GM10266 (cell line): Measurements from ENCODE around the gene ZXDC.

Experiments
- DNase-seq: peaks from one replicate; pipeline ENCODE4 v3.0.0; 2012; ENCODE audit errors: extremely low spot score
- TF ChIP-seq, protein P1 (sequence below): IDR thresholded peaks from 2 replicates; pipeline ENCODE4 v1.5.1; 2012; ENCODE audit warnings: mild to moderate bottlenecking, low read depth; ENCODE audit not compliant: control insufficient read depth, insufficient read depth; ENCODE audit errors: missing control alignments

Gene ZXDC

DNA sequence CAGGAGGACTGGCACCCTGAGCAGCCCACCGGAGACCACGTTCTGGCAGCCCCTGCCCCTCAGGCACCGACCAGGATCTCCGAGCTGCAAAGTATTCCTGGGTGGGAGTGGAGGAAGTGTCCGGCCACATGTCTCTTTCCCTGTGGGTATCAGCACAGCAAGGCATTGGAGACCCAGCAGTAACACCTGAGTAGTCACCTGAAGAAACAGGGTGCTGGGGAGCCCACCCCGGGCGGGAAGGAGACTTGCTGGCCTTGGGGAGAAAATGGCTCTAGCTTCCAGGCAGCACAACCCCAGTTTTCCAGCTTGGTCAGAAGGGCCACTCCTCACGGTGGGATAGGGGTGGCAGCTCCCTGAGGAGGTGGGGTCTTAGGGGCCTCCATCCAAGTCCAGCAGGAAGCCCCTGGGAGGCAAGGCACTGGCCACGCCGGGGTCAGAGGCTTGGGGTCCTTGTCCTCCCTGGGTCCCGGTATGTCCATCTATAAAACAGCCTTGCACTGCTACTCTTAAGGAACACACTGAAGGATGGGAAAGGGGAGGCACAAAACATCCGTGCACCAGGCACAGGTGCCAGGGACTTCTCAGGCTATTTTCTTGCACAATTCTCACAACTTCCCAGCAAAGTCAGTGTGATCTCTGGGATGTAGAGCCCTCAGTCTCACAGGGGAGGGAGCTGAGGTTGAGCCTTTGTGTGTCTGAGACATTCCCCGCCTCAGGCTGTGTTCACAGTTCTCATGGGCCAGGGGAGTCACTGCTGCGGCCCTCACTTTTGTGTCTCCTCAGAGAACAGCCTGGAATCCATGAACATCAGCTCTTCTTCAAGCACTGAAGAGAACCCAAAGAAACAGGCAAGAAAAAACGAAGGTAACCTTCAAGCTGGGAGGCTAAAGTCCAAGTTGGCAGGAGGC, 69.0 kb downstream of the ZXDC start:
- TF ChIP-seq, protein P1, sequence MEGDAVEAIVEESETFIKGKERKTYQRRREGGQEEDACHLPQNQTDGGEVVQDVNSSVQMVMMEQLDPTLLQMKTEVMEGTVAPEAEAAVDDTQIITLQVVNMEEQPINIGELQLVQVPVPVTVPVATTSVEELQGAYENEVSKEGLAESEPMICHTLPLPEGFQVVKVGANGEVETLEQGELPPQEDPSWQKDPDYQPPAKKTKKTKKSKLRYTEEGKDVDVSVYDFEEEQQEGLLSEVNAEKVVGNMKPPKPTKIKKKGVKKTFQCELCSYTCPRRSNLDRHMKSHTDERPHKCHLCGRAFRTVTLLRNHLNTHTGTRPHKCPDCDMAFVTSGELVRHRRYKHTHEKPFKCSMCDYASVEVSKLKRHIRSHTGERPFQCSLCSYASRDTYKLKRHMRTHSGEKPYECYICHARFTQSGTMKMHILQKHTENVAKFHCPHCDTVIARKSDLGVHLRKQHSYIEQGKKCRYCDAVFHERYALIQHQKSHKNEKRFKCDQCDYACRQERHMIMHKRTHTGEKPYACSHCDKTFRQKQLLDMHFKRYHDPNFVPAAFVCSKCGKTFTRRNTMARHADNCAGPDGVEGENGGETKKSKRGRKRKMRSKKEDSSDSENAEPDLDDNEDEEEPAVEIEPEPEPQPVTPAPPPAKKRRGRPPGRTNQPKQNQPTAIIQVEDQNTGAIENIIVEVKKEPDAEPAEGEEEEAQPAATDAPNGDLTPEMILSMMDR, result no peak

GRCh38 chr3:126402666-126403302, 72.9 kb downstream of the ZXDC start:
- DNase-seq, result no peak

More for the DNA sequence above, 69.0 kb downstream of the ZXDC start:
- DNase-seq, result no peak

DNA sequence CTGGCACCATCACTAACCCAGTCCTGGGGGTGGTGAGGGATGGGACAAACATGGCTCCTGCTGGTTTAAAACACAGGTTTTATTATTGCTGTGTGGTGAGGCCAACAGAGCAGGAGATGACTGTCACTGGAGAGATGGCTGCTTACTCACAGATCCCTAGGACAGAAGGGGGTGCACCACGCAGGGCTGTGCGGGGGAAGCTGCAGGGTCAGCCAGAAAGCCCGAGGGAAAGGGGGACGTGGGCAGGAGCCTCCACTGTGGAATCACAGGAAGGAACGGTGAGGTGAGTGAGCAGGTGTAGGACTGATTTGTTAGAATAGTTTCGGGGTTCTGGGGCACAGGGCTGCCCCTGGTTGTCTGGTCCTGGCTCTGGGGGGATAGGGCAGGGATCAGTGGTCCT, 73.5 kb downstream of the ZXDC start:
- TF ChIP-seq, protein P1, result no peak
- no peak for DNase-seq

More at GRCh38 chr3:126402666-126403302, 72.9 kb downstream of the ZXDC start:
- TF ChIP-seq, protein P1, result no peak

- DNase-seq, result no peak
- TF ChIP-seq, protein P1, result no peak
Observed at GRCh38 chr3:126401611-126402160, 74.0 kb downstream of the ZXDC start.

GRCh38 chr3:126399756-126400155, 75.9 kb downstream of the ZXDC start:
- TF ChIP-seq, protein P1, result no peak

DNA sequence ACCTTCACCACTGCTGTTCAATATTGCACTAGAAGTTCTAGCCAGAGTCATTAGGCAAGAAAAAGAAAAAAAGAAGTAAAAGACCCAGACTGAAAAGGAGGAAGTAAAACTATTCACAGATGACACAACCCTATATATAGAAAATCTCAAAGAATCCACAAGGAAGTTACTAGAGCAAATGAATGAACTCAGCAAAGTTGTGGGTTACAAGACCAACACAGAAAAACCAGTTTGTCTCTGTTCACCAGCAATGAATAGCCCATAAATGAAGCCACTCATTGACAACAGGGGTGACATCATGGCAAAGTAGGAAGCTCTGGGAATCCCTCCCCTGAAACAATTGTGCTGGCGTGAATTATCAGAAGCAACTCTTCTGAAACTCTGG, 76.3 kb downstream of the ZXDC start:
- DNase-seq, result no peak
- TF ChIP-seq, protein P1, result no peak

More at GRCh38 chr3:126399756-126400155, 75.9 kb downstream of the ZXDC start:
- DNase-seq, result no peak
